K562 (cell line): ENCODE measurements around the gene CPED1. TPM values are rescaled to one million over a fixed set of nuclear protein-coding genes. Genes with fewer than 3 reads are reported as not detected.

Experiments
- ATAC-seq: fragments of 200-7000 bp; cut with Tn5 transposase; 3 replicates; pipeline ENCODE4 v1.9.1; 2020; ENCODE audit warnings: moderate library complexity
- BruUV-seq: library from RNA; stranded (reverse); fragments of 400-500 nt; replicated peaks from 2 replicates; lab custom pipeline; 2021; lab: Mats Ljungman, UMichigan
- CTCF ChIA-PET: fragments of 300-600 bp; formaldehyde crosslinking; extraction: SDS; loops from one replicate; lab custom pipeline; 2021; ENCODE audit warnings: low intra/inter-chr PET ratio; lab: Yijun Ruan, JAX
- POLR2A ChIA-PET: fragments of 300-600, 350-650 bp; sonication (Branson Sonifier 250); formaldehyde crosslinking; extraction: SDS; loops from one replicate; lab custom pipeline; 2021; ENCODE audit warnings: antibody characterized with exemption, inconsistent platforms; lab: Yijun Ruan, JAX
- DNase-seq, 4 experiments: peaks; one replicate each; pipeline versions ENCODE4 v3.0.0 to v3.0.0-alpha.2; 2011 to 2018; ENCODE audit warnings: low spot score in 3 of 4, mixed read lengths in 3 of 4; ENCODE audit errors: extremely low read depth in 1 of 4
- FAIRE-seq: peaks from 2 replicates; lab custom pipeline; 2011; peaks lifted over from hg19 to GRCh38; lab: Jason Lieb, UNC
- H2AFZ ChIP-seq: 2 replicates; pipeline ENCODE4 v1.6.0; 2011; ENCODE audit warnings: low read depth, low read length, control low read depth, inconsistent platforms
- H3K27ac ChIP-seq: fragments of 200-600 bp; 3 replicates; pipeline ENCODE4 v1.8.0; 2011; ENCODE audit warnings: low read depth, mild to moderate bottlenecking, control low read depth, inconsistent platforms, low read length, moderate library complexity, mixed read lengths; ENCODE audit errors: extremely low read depth
- H3K27me3 ChIP-seq, 2 experiments: fragments of 300-600 bp in 1 of 2; 2 replicates in 1 of 2; 3 replicates in 1 of 2; pipeline versions ENCODE4 v1.6.0 to v1.8.0; 2011; ENCODE audit warnings: inconsistent platforms in 2 of 2, low read length in 2 of 2, mild to moderate bottlenecking in 1 of 2, mixed read lengths in 1 of 2, moderate library complexity in 1 of 2; ENCODE audit not compliant: control insufficient read depth in 2 of 2, insufficient read depth in 2 of 2
- H3K36me3 ChIP-seq: fragments of 300-600 bp; 3 replicates; pipeline ENCODE4 v1.8.0; 2011; ENCODE audit warnings: mild to moderate bottlenecking, low read length, inconsistent platforms; ENCODE audit not compliant: control insufficient read depth, insufficient read depth
- H3K4me1 ChIP-seq, 2 experiments: fragments of 200-600 bp in 1 of 2; replicated peaks in 1 of 2; 2 replicates in 1 of 2; 3 replicates in 1 of 2; pipeline versions ENCODE4 v1.5.1 to v1.8.0; 2011; ENCODE audit warnings: inconsistent platforms in 2 of 2, low read length in 2 of 2, mild to moderate bottlenecking in 1 of 2, mixed read lengths in 1 of 2, moderate library complexity in 1 of 2; ENCODE audit not compliant: control insufficient read depth in 2 of 2, insufficient read depth in 2 of 2
- H3K4me2 ChIP-seq: 2 replicates; pipeline ENCODE4 v1.6.1; 2011; ENCODE audit warnings: low read length, control low read depth, inconsistent platforms, mixed read lengths; ENCODE audit not compliant: insufficient read depth
- H3K4me3 ChIP-seq: fragments of 200-600 bp; sonication (generic), shearing (Covaris generic); 2 replicates; pipeline ENCODE4 v1.5.1; 2016; ENCODE audit warnings: control low read depth, inconsistent platforms
- H3K79me2 ChIP-seq: fragments of 200-600 bp; 3 replicates; pipeline ENCODE4 v1.8.0; 2011; ENCODE audit warnings: low read length, inconsistent platforms; ENCODE audit not compliant: control insufficient read depth, insufficient read depth
- H3K9ac ChIP-seq, 2 experiments: 2 replicates each; pipeline versions ENCODE4 v1.6.0 to v1.6.1; 2011; ENCODE audit warnings: low read depth in 2 of 2, low read length in 2 of 2, control low read depth in 1 of 2, inconsistent platforms in 1 of 2, mild to moderate bottlenecking in 1 of 2, mixed read lengths in 1 of 2; ENCODE audit not compliant: insufficient read depth in 1 of 2
- H3K9me1 ChIP-seq: one replicate; pipeline ENCODE4 v1.6.0; 2011; ENCODE audit warnings: inconsistent platforms, mild to moderate bottlenecking, low read length, moderate library complexity; ENCODE audit not compliant: control insufficient read depth, insufficient read depth
- H3K9me3 ChIP-seq: replicated peaks from 2 replicates; pipeline ENCODE4 v1.5.1; 2011; ENCODE audit warnings: low read depth, low read length, inconsistent platforms; ENCODE audit not compliant: control insufficient read depth, insufficient read depth
- H4K20me1 ChIP-seq: replicated peaks from 2 replicates; pipeline ENCODE4 v1.6.1; 2011; ENCODE audit warnings: low read length, inconsistent platforms, mixed read lengths; ENCODE audit not compliant: control insufficient read depth, insufficient read depth
- COPS2 ChIP-seq: fragments of 450-650 bp; conservative IDR thresholded peaks from 2 replicates; pipeline ENCODE4 v1.6.1; 2016; ENCODE audit warnings: mild to moderate bottlenecking, moderate library complexity
- EP400 ChIP-seq: fragments of 450-650 bp; IDR thresholded peaks from 2 replicates; pipeline ENCODE4 v1.6.1; 2017; ENCODE audit warnings: antibody characterized with exemption, mild to moderate bottlenecking, moderate library complexity
- FOXJ2 ChIP-seq: fragments of 200-800 bp; sonication (Bioruptor generic); IDR thresholded peaks from 2 replicates; pipeline ENCODE4 v1.6.1; 2016; ENCODE audit warnings: missing genetic modification characterization, missing compliant biosample characterization
- MAFF ChIP-seq: IDR thresholded peaks from 2 replicates; pipeline ENCODE4 v1.6.1; 2012; ENCODE audit warnings: low read length, improper control_type of control experiment
- NR2C2 ChIP-seq, 2 experiments: fragments of 200-800 bp in 1 of 2; sonication (Bioruptor generic) in 1 of 2; sonication (generic) in 1 of 2; formaldehyde crosslinking in 1 of 2; IDR thresholded peaks; 2 replicates each; pipeline versions ENCODE4 v1.6.1 to v1.8.0; 2016 to 2022; ENCODE audit warnings: mild to moderate bottlenecking in 1 of 2, missing compliant biosample characterization in 1 of 2, missing genetic modification characterization in 1 of 2, missing genetic modification reagents in 1 of 2
- RREB1 ChIP-seq: fragments of 250-450 bp; sonication (Bioruptor Pico); IDR thresholded peaks from 2 replicates; pipeline ENCODE4 v1.4.0; 2020
- ZNF133 ChIP-seq: fragments of 250-450 bp; sonication (Bioruptor Pico); IDR thresholded peaks from 2 replicates; pipeline ENCODE4 v1.4.0; 2020; ENCODE audit warnings: mild to moderate bottlenecking
- ZNF354B ChIP-seq: fragments of 250-450 bp; sonication (Bioruptor Pico); IDR thresholded peaks from 2 replicates; pipeline ENCODE4 v1.4.0; 2020
- ZNF444 ChIP-seq: fragments of 250-450 bp; sonication (Bioruptor Pico); IDR thresholded peaks from 2 replicates; pipeline ENCODE4 v1.4.0; 2020; ENCODE audit warnings: mild to moderate bottlenecking, moderate library complexity
- WGBS: fragments of 100-300 bp; shearing (Covaris generic); methylation state at CpG from one replicate; pipeline ENCODE4 v1.1.6; 2016; ENCODE audit warnings: low coverage, mixed read lengths; ENCODE audit not compliant: insufficient coverage; ENCODE audit errors: missing lambda C conversion rate; 5-methylcytosine and 5-hydroxymethylcytosine counted together
- in situ Hi-C: fragments of 300-500 bp; cut with MboI; formaldehyde crosslinking; loops from 4 replicates; pipeline ENCODE4 v1.15.0; 2018; ENCODE audit warnings: inconsistent platforms, mixed read lengths
- intact Hi-C: fragments of 100-400 bp; cut with micrococcal nuclease; formaldehyde crosslinking; loops from 2 replicates; pipeline ENCODE4 v1.14.2; 2022
- polyA plus RNA-seq, 8 experiments: library from polyadenylated mRNA; depleted of rRNA in 4 of 8; stranded (reverse) in 5 of 8; unstranded in 3 of 8; fragments of >200 nt; fragmentation: Nextera tagmentation in 2 of 8; fragmentation: Illumina TruSeq in 1 of 8; extraction: Ambion mirVana in 2 of 8; extraction: Trizol in 1 of 8; gene quantifications; 2 replicates each; pipeline versions ENCODE4 v1.2.1 to v1.2.3, GENCODE V29; 2011 to 2014; ENCODE audit warnings: inconsistent platforms in 1 of 8, missing spikeins in 1 of 8
- total RNA-seq, 7 experiments: library from RNA; depleted of rRNA in 6 of 7; stranded (reverse); fragments of >200 nt in 6 of 7; fragmentation: Illumina TruSeq in 2 of 7; extraction: Trizol in 2 of 7; gene quantifications; 2 replicates each; pipeline versions ENCODE4 v1.2.1 to v1.2.3, GENCODE V29; 2011 to 2021; ENCODE audit warnings: low replicate concordance in 1 of 7

CPED1 gene
- total and polyA plus RNA-seq, 9 of the 15 experiments (the other 6 are each of a cell fraction or from before 2014, with no cell fraction given) = 195 to 393 (median 290) TPM

- 87% methylated on average over 3 of the region's 3 CpGs for WGBS
- no peak overlapping the region for H3K27ac ChIP-seq
- in situ Hi-C loops = no loop called here
- intact Hi-C loops = no loop called here
- no peak for DNase-seq
- H3K4me3 ChIP-seq = no peak overlapping the region
- ChIA-PET CTCF (no interaction called here), POLR2A (interaction anchor here (1.8 kb wide), 1 partner anchor 14 kb away, joined by 5 read pairs; no protein-coding TSS in a partner anchor)
- H3K27me3 ChIP-seq = no peaks in the 10 kb centered on the region
- H4K20me1 ChIP-seq = peaks cover 12% of the 10 kb centered on the region; the same call in 1 of the 2 replicates
- no peak for FAIRE-seq
- no peaks in the 10 kb centered on the region for H3K9me1 ChIP-seq
- no peaks in the 10 kb centered on the region for H3K9me3 ChIP-seq
- peaks cover 91% of the 10 kb centered on the region for H3K36me3 ChIP-seq
- no TSS peak for BruUV-seq
- peaks cover 97% of the 10 kb centered on the region for H3K79me2 ChIP-seq
- no peak for TF ChIP-seq EP400
- 0 out of 2 replicates have a peak, but pooled peaks have one; percentile 29 for TF ChIP-seq FOXJ2
- TF ChIP-seq MAFF = no peak
- no peak for TF ChIP-seq ZNF133
- ATAC-seq = no peak; the same call in 2 of the 3 replicates
- no peak overlapping the region for H3K4me2 ChIP-seq
- no peak overlapping the region for H3K9ac ChIP-seq
- H3K4me1 ChIP-seq = no peaks in the 10 kb centered on the region
- H2AFZ ChIP-seq = no peak overlapping the region
Observed at GRCh38 chr7:121178452-121178851, 189.9 kb downstream of the CPED1 start.

DNA sequence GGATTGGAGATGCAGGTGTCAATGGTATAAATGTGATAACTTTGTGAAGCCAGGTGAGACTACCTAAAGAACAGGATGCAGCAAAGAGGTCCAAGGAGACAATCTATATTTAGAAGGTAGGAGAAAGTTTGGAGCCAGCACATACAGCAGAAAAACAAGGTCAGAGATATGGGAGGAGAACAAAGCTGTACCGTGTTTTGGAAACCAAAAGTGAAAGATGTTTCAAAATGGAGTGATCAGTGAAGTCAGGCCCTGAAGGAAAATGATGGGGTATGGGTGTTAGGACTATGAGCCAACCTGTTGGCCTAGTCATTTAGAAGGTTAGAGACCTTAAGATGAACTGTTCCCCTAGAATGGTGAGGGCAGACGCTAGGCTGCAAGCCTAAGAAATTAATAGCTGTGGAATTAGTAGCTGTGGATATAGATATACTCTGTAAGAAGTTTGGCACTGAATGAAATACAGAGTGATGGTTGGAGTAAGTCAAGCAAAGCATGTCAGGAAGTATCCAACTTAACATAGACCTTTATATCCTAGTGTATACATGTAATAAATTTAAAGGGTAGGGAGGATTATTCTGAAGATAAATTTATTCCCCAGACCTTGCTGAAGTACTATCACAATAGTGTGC is 190.5 kb downstream of the CPED1 start:
- Histone ChIP-seq H3K36me3 (peaks cover 89% of the 10 kb centered on the region), H3K9ac (no peak overlapping the region), H2AFZ (no peak overlapping the region), H3K79me2 (peaks cover 94% of the 10 kb centered on the region), H3K4me1 (no peaks in the 10 kb centered on the region), H3K27ac (no peak overlapping the region), H4K20me1 (peaks cover 11% of the 10 kb centered on the region; the same call in 1 of the 2 replicates), H3K9me1 (no peaks in the 10 kb centered on the region), H3K4me2 (no peak overlapping the region), H3K27me3 (no peaks in the 10 kb centered on the region), H3K9me3 (no peaks in the 10 kb centered on the region), H3K4me3 (no peak overlapping the region)
- no peak for DNase-seq
- WGBS = 52% methylated on average over 2 of the region's 2 CpGs
- intact Hi-C loops = no loop called here
- ChIA-PET POLR2A (interaction anchor here (1.0 to 1.8 kb wide), 2 partner anchors 15 to 181 kb away, joined by 4 to 5 read pairs; no protein-coding TSS in a partner anchor), CTCF (no interaction called here)
- peak; percentile 30 for ATAC-seq
- FAIRE-seq = no peak
- BruUV-seq = no TSS peak
- in situ Hi-C loops = no loop called here
- no peak for TF ChIP-seq ZNF444 (CRISPR knock-in tag)
- no peak for TF ChIP-seq ZNF354B
- no peak for TF ChIP-seq RREB1 (CRISPR knock-in tag)
- TF ChIP-seq NR2C2 (CRISPR knock-in tag; IDR thresholded peaks at IDR 0.05) = no peak
- TF ChIP-seq NR2C2 (tag; IDR thresholded peaks at IDR 0.05) = no peak
- TF ChIP-seq COPS2 = no peak
